ENCODE data around the gene APLF. TPM values are rescaled to one million over a fixed set of nuclear protein-coding genes. Genes with fewer than 3 reads are reported as not detected.

APLF gene
- total RNA-seq, 1 donor from 2014 or later: 2.5 TPM

- H3K27me3 Mint-ChIP-seq (ENCODE audit: low read depth, unreplicated experiment): no peaks in the 10 kb centered on the region
- Histone ChIP-seq H3K4me1 (ENCODE audit: insufficient read depth, low read length) (no peaks in the 10 kb centered on the region), H3K27ac (ENCODE audit: low read depth, low read length) (no peak overlapping the region), H3K9ac (ENCODE audit: low read length) (no peak overlapping the region), H2AFZ (ENCODE audit: low read depth, low read length) (no peak overlapping the region), H3K79me2 (ENCODE audit: insufficient read depth, low read length) (no peaks in the 10 kb centered on the region), H3K4me3 (ENCODE audit: insufficient read depth, low read depth, low read length) (no peak overlapping the region), H4K20me1 (ENCODE audit: insufficient read depth, low read length) (no peaks in the 10 kb centered on the region), H3K27me3 (ENCODE audit: insufficient read depth, low read length) (no peaks in the 10 kb centered on the region), H3K4me2 (ENCODE audit: low read length) (no peak overlapping the region), H3K9me3 (ENCODE audit: insufficient read depth, low read depth, low read length) (peaks cover 6% of the 10 kb centered on the region), H3K36me3 (ENCODE audit: insufficient read depth, low read length) (no peaks in the 10 kb centered on the region)
- FAIRE-seq (no peak), DNase-seq (ENCODE audit: low read depth) (no peak)
- H3K4me3 Mint-ChIP-seq (ENCODE audit: unreplicated experiment): no peak overlapping the region
- no peaks in the 10 kb centered on the region for H3K4me1 Mint-ChIP-seq (ENCODE audit: low read depth, unreplicated experiment)
- no peaks in the 10 kb centered on the region for H3K9me3 Mint-ChIP-seq (ENCODE audit: unreplicated experiment)
- no peak overlapping the region for H3K27ac Mint-ChIP-seq (ENCODE audit: unreplicated experiment)
- no peaks in the 10 kb centered on the region for H3K36me3 Mint-ChIP-seq (ENCODE audit: low read depth, unreplicated experiment)
- TF ChIP-seq CTCF (IDR thresholded peaks at IDR 0.05; ENCODE audit: insufficient read depth, low read depth, low read length): no peak
- no peak for TF ChIP-seq EZH2 (IDR thresholded peaks at IDR 0.05; ENCODE audit: insufficient read depth, low read length)
Observed at GRCh38 chr2:68452158-68452900, 15.1 kb upstream of the APLF start.

DNA sequence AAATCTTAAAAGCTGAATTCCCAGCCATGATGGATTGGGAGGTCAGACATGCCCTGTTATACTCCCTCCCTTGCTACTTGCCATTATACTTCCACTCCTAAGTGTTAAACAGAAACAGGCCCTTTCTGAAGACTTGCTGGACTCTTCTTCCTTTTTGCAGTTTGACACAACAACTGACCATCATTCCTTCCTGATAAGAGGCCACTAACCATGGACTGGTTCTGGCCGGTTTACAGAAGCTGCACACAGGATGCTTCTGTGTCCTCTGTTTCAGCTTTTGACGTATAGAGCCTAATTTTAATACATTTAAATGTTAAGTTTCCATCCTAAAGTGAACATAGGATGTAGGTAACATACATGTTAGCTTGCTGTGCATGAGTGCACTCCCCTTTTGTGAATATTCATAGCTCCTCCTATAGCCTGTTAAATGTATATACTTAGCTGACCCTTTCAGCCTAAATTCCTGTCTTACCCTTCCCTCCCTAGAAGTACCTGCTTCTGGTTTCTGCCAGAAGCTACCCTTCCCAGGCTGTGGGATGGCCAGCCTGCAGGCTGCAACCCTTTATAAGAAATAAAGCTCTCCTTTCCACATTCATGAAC lies 13.5 kb upstream of the APLF start:
- H3K9ac ChIP-seq (ENCODE audit: low read length): no peak overlapping the region
- H3K27me3 ChIP-seq (ENCODE audit: insufficient read depth, low read length): no peaks in the 10 kb centered on the region
- Mint-ChIP-seq H3K4me1 (ENCODE audit: low read depth, unreplicated experiment) (peaks cover 3% of the 10 kb centered on the region), H3K36me3 (ENCODE audit: low read depth, unreplicated experiment) (no peaks in the 10 kb centered on the region), H3K27ac (ENCODE audit: unreplicated experiment) (no peak overlapping the region), H3K9me3 (ENCODE audit: unreplicated experiment) (no peaks in the 10 kb centered on the region), H3K4me3 (ENCODE audit: unreplicated experiment) (no peak overlapping the region), H3K27me3 (ENCODE audit: low read depth, unreplicated experiment) (no peaks in the 10 kb centered on the region)
- peaks cover 4% of the 10 kb centered on the region for H3K4me1 ChIP-seq (ENCODE audit: insufficient read depth, low read length)
- no peak for FAIRE-seq
- no peak overlapping the region for H3K27ac ChIP-seq (ENCODE audit: low read depth, low read length)
- TF ChIP-seq CTCF (IDR thresholded peaks at IDR 0.05; ENCODE audit: insufficient read depth, low read depth, low read length): no peak
- no peak for TF ChIP-seq EZH2 (IDR thresholded peaks at IDR 0.05; ENCODE audit: insufficient read depth, low read length)
- H3K36me3 ChIP-seq (ENCODE audit: insufficient read depth, low read length): no peaks in the 10 kb centered on the region
- H3K4me2 ChIP-seq (ENCODE audit: low read length): no peak overlapping the region
- no peak overlapping the region for H3K4me3 ChIP-seq (ENCODE audit: insufficient read depth, low read depth, low read length)
- H3K9me3 ChIP-seq (ENCODE audit: insufficient read depth, low read depth, low read length): peaks cover 3% of the 10 kb centered on the region
- H4K20me1 ChIP-seq (ENCODE audit: insufficient read depth, low read length): no peaks in the 10 kb centered on the region
- no peaks in the 10 kb centered on the region for H3K79me2 ChIP-seq (ENCODE audit: insufficient read depth, low read length)
- no peak overlapping the region for H2AFZ ChIP-seq (ENCODE audit: low read depth, low read length)
- DNase-seq (ENCODE audit: low read depth): no peak

DNA sequence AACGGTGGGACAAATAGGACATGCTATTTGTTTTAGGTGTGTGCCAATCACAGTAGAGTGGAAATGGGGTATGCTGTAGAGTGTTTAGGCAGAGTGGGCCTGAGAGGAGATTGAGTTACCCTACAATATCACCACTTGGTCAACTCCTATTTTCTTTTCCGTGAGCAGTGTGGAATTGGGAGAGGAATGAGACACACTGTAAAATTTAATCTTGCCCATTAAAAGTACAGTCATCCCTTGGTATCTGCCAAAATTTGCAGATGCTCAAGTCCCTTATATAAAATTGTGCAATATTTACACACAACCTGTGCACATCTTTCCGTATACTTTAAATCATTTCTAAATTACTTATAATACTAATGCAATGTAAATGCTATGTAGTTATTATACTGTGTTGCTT lies 12.7 kb upstream of the APLF start:
- H3K27ac ChIP-seq (ENCODE audit: low read depth, low read length): no peak overlapping the region
- TF ChIP-seq EZH2 (IDR thresholded peaks at IDR 0.05; ENCODE audit: insufficient read depth, low read length) (no peak), CTCF (IDR thresholded peaks at IDR 0.05; ENCODE audit: insufficient read depth, low read depth, low read length) (no peak)

More for the DNA sequence above, 12.7 kb upstream of the APLF start:
- no peaks in the 10 kb centered on the region for H4K20me1 ChIP-seq (ENCODE audit: insufficient read depth, low read length)
- H3K4me2 ChIP-seq (ENCODE audit: low read length): no peak overlapping the region
- no peak overlapping the region for H3K27ac Mint-ChIP-seq (ENCODE audit: unreplicated experiment)
- H3K36me3 Mint-ChIP-seq (ENCODE audit: low read depth, unreplicated experiment): no peaks in the 10 kb centered on the region
- no peaks in the 10 kb centered on the region for H3K27me3 Mint-ChIP-seq (ENCODE audit: low read depth, unreplicated experiment)
- peaks cover 5% of the 10 kb centered on the region for H3K4me1 Mint-ChIP-seq (ENCODE audit: low read depth, unreplicated experiment)
- H3K9me3 Mint-ChIP-seq (ENCODE audit: unreplicated experiment): no peaks in the 10 kb centered on the region
- H3K79me2 ChIP-seq (ENCODE audit: insufficient read depth, low read length): no peaks in the 10 kb centered on the region
- no peak overlapping the region for H3K9ac ChIP-seq (ENCODE audit: low read length)
- H3K36me3 ChIP-seq (ENCODE audit: insufficient read depth, low read length): no peaks in the 10 kb centered on the region
- no peak for DNase-seq (ENCODE audit: low read depth)
- H3K27me3 ChIP-seq (ENCODE audit: insufficient read depth, low read length): no peaks in the 10 kb centered on the region
- no peak overlapping the region for H3K4me3 Mint-ChIP-seq (ENCODE audit: unreplicated experiment)
- H3K4me3 ChIP-seq (ENCODE audit: insufficient read depth, low read depth, low read length): no peak overlapping the region
- FAIRE-seq: no peak
- H3K9me3 ChIP-seq (ENCODE audit: insufficient read depth, low read depth, low read length): no peaks in the 10 kb centered on the region
- H2AFZ ChIP-seq (ENCODE audit: low read depth, low read length): no peak overlapping the region
- H3K4me1 ChIP-seq (ENCODE audit: insufficient read depth, low read length): peaks cover 4% of the 10 kb centered on the region
